ENCODE measurements around the gene STPG2. TPM values are rescaled to one million over a fixed set of nuclear protein-coding genes. Genes with fewer than 3 reads are reported as not detected.

STPG2 gene
- total RNA-seq, 1 donor from 2014 or later: not detected

DNA sequence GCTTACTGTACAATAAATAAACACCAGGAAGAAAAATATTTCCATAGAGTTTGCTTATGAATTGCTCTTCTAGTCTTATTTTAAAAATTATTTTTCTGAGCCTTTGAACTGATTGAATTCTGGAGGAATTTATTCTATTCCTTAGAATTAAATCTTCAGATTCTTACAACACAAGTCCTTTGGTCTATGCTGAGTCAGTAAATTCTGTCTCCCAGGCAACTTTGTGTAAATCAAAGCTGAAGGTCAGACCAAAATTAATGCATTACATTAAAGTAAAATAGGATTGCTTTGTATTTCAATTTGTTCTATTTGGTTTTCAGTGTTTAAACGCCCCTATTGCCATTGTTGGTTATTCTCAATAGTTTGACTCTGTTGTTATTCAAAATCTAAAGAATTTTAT lies 26.8 kb upstream of the STPG2 start:
- no peak overlapping the region for H3K4me3 ChIP-seq
- intact Hi-C loops (cut with micrococcal nuclease): no loop called here
- no peaks in the 10 kb centered on the region for H3K9me3 ChIP-seq (replicated peaks)
- no peak for DNase-seq
- peaks cover 11% of the 10 kb centered on the region for H3K4me1 ChIP-seq
- TF ChIP-seq, protein P1, sequence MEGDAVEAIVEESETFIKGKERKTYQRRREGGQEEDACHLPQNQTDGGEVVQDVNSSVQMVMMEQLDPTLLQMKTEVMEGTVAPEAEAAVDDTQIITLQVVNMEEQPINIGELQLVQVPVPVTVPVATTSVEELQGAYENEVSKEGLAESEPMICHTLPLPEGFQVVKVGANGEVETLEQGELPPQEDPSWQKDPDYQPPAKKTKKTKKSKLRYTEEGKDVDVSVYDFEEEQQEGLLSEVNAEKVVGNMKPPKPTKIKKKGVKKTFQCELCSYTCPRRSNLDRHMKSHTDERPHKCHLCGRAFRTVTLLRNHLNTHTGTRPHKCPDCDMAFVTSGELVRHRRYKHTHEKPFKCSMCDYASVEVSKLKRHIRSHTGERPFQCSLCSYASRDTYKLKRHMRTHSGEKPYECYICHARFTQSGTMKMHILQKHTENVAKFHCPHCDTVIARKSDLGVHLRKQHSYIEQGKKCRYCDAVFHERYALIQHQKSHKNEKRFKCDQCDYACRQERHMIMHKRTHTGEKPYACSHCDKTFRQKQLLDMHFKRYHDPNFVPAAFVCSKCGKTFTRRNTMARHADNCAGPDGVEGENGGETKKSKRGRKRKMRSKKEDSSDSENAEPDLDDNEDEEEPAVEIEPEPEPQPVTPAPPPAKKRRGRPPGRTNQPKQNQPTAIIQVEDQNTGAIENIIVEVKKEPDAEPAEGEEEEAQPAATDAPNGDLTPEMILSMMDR (IDR thresholded peaks at IDR 0.05; ENCODE audit: borderline replicate concordance): no peak
- no peak overlapping the region for H3K27ac ChIP-seq (replicated peaks)
- H3K27me3 ChIP-seq (ENCODE audit: low read depth): no peaks in the 10 kb centered on the region
- H3K36me3 ChIP-seq: no peaks in the 10 kb centered on the region

- no peaks in the 10 kb centered on the region for H3K27me3 ChIP-seq (ENCODE audit: low read depth)
- TF ChIP-seq, protein P1 (IDR thresholded peaks at IDR 0.05; ENCODE audit: borderline replicate concordance): no peak
- H3K27ac ChIP-seq (replicated peaks): peak overlapping the region; percentile 58
- H3K36me3 ChIP-seq: no peaks in the 10 kb centered on the region
- intact Hi-C loops (cut with micrococcal nuclease): no loop called here
- peaks cover 11% of the 10 kb centered on the region for H3K4me1 ChIP-seq
- no peaks in the 10 kb centered on the region for H3K9me3 ChIP-seq (replicated peaks)
- H3K4me3 ChIP-seq: no peak overlapping the region
- DNase-seq: no peak
Observed at GRCh38 chr4:98166731-98167041, 23.4 kb upstream of the STPG2 start.

- Histone ChIP-seq H3K27me3 (ENCODE audit: low read depth) (no peaks in the 10 kb centered on the region), H3K4me3 (no peak overlapping the region), H3K9me3 (replicated peaks) (no peaks in the 10 kb centered on the region), H3K27ac (replicated peaks) (peak overlapping the region; percentile 58), H3K36me3 (no peaks in the 10 kb centered on the region), H3K4me1 (peaks cover 11% of the 10 kb centered on the region)
- intact Hi-C loops (cut with micrococcal nuclease): no loop called here
- TF ChIP-seq, protein P1 (IDR thresholded peaks at IDR 0.05; ENCODE audit: borderline replicate concordance): no peak
- DNase-seq: peak; percentile 64
Observed at GRCh38 chr4:98166025-98166730, 22.9 kb upstream of the STPG2 start.

GRCh38 chr4:98162696-98163095 lies 19.4 kb upstream of the STPG2 start:
- Histone ChIP-seq H3K27me3 (ENCODE audit: low read depth) (no peaks in the 10 kb centered on the region), H3K27ac (replicated peaks) (no peak overlapping the region), H3K36me3 (no peaks in the 10 kb centered on the region), H3K9me3 (replicated peaks) (no peaks in the 10 kb centered on the region), H3K4me3 (no peak overlapping the region), H3K4me1 (peaks cover 11% of the 10 kb centered on the region)
- TF ChIP-seq, protein P1 (IDR thresholded peaks at IDR 0.05; ENCODE audit: borderline replicate concordance): no peak
- intact Hi-C loops (cut with micrococcal nuclease): no loop called here
- DNase-seq: no peak

DNA sequence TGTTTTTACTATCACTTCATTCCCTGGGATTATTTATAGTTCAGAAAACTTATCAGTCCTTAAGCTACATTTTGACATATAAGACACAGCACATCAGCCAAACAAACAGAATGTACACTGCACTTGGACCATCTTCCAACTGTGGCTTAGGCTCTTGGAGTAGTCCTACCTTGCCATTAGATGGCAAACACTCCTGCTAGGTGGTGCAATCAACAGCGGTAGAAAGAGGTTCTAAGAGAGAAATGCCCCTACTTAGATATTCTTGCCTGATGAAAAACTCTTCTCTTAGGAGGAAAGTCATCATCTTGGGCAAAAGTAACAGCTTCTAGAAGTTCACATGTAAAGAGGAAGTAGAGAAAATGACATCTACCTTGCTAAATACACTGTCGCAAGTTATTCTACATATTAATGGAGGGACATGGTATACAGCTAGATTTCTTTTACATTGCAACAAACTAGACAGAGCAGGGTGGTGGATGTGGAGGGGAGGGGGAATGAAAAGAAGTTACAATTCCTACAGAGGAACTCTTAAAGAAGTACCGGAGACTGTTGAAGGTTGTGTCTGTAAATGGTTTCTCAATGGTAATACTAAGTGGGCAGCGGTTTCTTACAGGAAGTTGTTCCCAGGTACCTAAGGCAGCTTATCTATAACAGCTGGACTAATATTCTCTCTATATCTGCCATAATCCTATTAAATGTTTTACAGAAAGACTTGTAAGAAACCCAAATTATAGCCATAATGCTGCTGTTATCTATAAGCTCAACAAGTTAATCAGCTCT lies 8.1 kb upstream of the STPG2 start:
- no peaks in the 10 kb centered on the region for H3K9me3 ChIP-seq (replicated peaks)
- no peak overlapping the region for H3K27ac ChIP-seq (replicated peaks)
- H3K4me1 ChIP-seq: peaks cover 7% of the 10 kb centered on the region
- TF ChIP-seq, protein P1 (IDR thresholded peaks at IDR 0.05; ENCODE audit: borderline replicate concordance): no peak
- H3K36me3 ChIP-seq: no peaks in the 10 kb centered on the region
- intact Hi-C loops (cut with micrococcal nuclease): no loop called here
- no peak overlapping the region for H3K4me3 ChIP-seq
- H3K27me3 ChIP-seq (ENCODE audit: low read depth): no peaks in the 10 kb centered on the region
- no peak for DNase-seq
